Measurements from ENCODE around the gene SLC13A2. TPM values are rescaled to one million over a fixed set of nuclear protein-coding genes. Genes with fewer than 3 reads are reported as not detected.

SLC13A2 gene
- total RNA-seq, 1 donor from 2014 or later = not detected

DNA sequence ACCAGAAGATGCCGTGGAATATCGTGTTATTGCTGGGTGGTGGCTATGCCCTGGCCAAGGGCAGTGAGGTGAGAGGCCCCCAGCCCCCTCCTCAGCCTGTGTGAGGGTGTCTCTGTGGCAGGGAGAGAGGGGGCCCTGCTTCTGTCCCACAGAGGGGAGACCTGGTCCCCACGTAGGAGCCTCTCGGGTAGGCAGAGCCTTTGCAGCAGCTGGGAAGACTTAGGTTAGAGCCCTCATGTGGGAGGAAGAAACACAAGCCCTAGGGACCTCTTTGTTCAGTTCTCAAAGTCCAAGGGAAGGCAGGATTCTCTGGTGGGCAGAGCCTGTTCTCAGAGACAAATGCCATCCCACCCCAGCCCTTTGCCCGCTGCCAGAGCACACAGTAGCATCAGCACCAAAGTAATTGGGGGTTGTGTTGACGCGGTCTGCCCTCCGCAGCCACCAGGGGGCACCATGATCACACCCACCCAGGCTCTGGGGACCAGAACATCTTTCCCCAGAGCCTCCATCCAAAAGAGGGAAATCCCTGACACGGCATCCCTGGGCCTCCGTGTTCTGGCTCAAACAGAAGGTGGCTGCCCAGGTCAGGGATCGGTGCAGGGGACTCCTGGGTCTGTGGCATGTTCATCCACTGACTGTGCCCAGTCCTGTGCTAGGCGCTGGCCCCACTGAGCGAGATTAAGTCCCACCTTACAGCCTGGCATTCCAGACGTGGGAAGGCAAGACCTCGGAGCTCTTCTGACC, 21.2 kb downstream of the SLC13A2 start:
- no peaks in the 10 kb centered on the region for H3K36me3 ChIP-seq
- H3K27ac ChIP-seq = no peak overlapping the region
- intact Hi-C loops (cut with DNase I) = loop anchor here (10.0 kb wide), 1 partner anchor 120 kb away; the partner anchor contains the start of gene RSKR
- peak in 1 of 2 donors; percentile 55 for TF ChIP-seq POLR2AphosphoS5 (IDR thresholded peaks at IDR 0.05; ENCODE audit: insufficient read depth in 1 of 2, low read depth in 1 of 2)
- TF ChIP-seq CTCF (IDR thresholded peaks at IDR 0.05) = peak; percentile 51 to 77 (median 73)
- no peak for TF ChIP-seq POLR2A (IDR thresholded peaks at IDR 0.05)
- no peaks in the 10 kb centered on the region for H3K9me3 ChIP-seq
- no peaks in the 10 kb centered on the region for H3K27me3 ChIP-seq
- DNase-seq (ENCODE audit: extremely low spot score in 2 of 2) = no peak
- no peak overlapping the region for H3K4me3 ChIP-seq
- peaks cover 14% of the 10 kb centered on the region for H3K4me1 ChIP-seq

GRCh38 chr17:28495635-28496034, 22.2 kb downstream of the SLC13A2 start:
- Histone ChIP-seq H3K4me1 (peaks cover 14% of the 10 kb centered on the region), H3K27me3 (no peaks in the 10 kb centered on the region), H3K9me3 (no peaks in the 10 kb centered on the region), H3K27ac (no peak overlapping the region), H3K4me3 (no peak overlapping the region), H3K36me3 (no peaks in the 10 kb centered on the region)
- TF ChIP-seq POLR2A (IDR thresholded peaks at IDR 0.05) = no peak
- TF ChIP-seq POLR2AphosphoS5 (IDR thresholded peaks at IDR 0.05; ENCODE audit: insufficient read depth in 1 of 2, low read depth in 1 of 2) = no peak
- TF ChIP-seq CTCF (IDR thresholded peaks at IDR 0.05) = no peak
- DNase-seq (ENCODE audit: extremely low spot score in 2 of 2) = no peak
- intact Hi-C loops (cut with DNase I) = loop anchor here (10.0 kb wide), 1 partner anchor 119 kb away; the partner anchor contains the start of gene RSKR

- Histone ChIP-seq H3K36me3 (no peaks in the 10 kb centered on the region), H3K9me3 (no peaks in the 10 kb centered on the region), H3K27me3 (no peaks in the 10 kb centered on the region), H3K27ac (no peak overlapping the region), H3K4me1 (peaks cover 14% of the 10 kb centered on the region), H3K4me3 (no peak overlapping the region)
- DNase-seq (ENCODE audit: extremely low spot score in 2 of 2) = no peak
- TF ChIP-seq CTCF (IDR thresholded peaks at IDR 0.05) = no peak
- TF ChIP-seq POLR2A (IDR thresholded peaks at IDR 0.05) = no peak
- no peak for TF ChIP-seq POLR2AphosphoS5 (IDR thresholded peaks at IDR 0.05; ENCODE audit: insufficient read depth in 1 of 2, low read depth in 1 of 2)
- intact Hi-C loops (cut with DNase I) = loop anchor here (10.0 kb wide), 1 partner anchor 117 kb away; the partner anchor contains the start of gene RSKR
These were observed 24.5 kb downstream of the SLC13A2 start for GRCh38 chr17:28497931-28498330.

DNA sequence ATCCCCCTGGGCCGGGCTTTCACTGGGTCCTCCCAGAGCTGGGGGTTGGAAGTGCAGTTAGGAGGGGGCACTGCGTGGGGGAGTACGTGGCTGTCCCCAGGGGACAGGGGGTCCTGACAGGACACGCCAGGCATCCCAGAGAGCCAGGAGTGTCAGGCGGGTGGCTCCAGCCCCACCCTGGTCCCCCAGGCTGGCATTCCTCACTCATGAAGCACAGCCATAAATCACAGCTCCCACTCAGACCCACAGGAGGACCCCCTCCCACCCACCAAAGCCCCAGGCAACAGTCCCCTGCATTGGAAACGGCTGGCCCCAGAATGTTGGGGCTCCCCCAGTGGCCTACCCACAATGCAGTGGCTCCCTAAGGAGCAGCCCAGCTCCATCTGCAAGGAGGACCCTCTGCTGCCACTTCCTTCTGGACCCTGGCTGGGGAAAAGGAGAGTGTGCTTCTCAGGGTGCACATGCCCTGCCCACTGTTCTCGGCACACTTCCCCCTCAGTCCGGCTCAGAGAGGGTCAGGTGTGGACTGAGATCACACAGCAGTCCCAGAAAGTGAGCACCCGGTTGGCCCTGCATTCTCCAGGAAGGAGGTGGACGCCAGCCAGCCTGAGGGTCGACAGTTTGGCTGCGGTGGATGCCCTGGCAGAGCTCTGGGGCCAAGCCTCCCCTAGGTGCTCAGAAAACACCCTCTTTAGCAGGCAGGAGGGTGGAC, 25.4 kb downstream of the SLC13A2 start:
- DNase-seq (ENCODE audit: extremely low spot score in 2 of 2) = no peak
- Histone ChIP-seq H3K9me3 (no peaks in the 10 kb centered on the region), H3K4me3 (no peak overlapping the region), H3K4me1 (peaks cover 14% of the 10 kb centered on the region), H3K27me3 (no peaks in the 10 kb centered on the region), H3K36me3 (no peaks in the 10 kb centered on the region), H3K27ac (no peak overlapping the region)
- intact Hi-C loops (cut with DNase I) = loop anchor here (10.0 kb wide), 1 partner anchor 116 kb away; the partner anchor contains the start of gene RSKR
- TF ChIP-seq CTCF (IDR thresholded peaks at IDR 0.05) (no peak), POLR2A (IDR thresholded peaks at IDR 0.05) (no peak), POLR2AphosphoS5 (IDR thresholded peaks at IDR 0.05; ENCODE audit: insufficient read depth in 1 of 2, low read depth in 1 of 2) (no peak)
